ENCODE measurements around the gene RAB24.

RAB24 gene

GRCh38 chr5:177270653-177271052 is 32.9 kb downstream of the RAB24 start:
- TF ChIP-seq SIN3A (IDR thresholded peaks at IDR 0.05; ENCODE audit: borderline replicate concordance, insufficient read depth, low read length) = no peak
- no peak for TF ChIP-seq POLR2AphosphoS5 (IDR thresholded peaks at IDR 0.05; ENCODE audit: low read depth, low read length)
- TF ChIP-seq TAF1 (IDR thresholded peaks at IDR 0.05; ENCODE audit: borderline replicate concordance, insufficient read depth, low read length) = no peak
- no peak for TF ChIP-seq FOXP2 (optimal IDR thresholded peaks at IDR 0.05; ENCODE audit: borderline replicate concordance, extremely low read depth, extremely low read length, insufficient read depth)
- no peak for TF ChIP-seq REST (IDR thresholded peaks at IDR 0.05; ENCODE audit: insufficient read depth in 1 of 2, low read depth in 2 of 2, low read length in 2 of 2)

GRCh38 chr5:177269976-177270375 is 33.5 kb downstream of the RAB24 start:
- TF ChIP-seq POLR2AphosphoS5 (IDR thresholded peaks at IDR 0.05; ENCODE audit: low read depth, low read length) = no peak
- TF ChIP-seq TAF1 (IDR thresholded peaks at IDR 0.05; ENCODE audit: borderline replicate concordance, insufficient read depth, low read length) = no peak

GRCh38 chr5:177269232-177269895 is 34.2 kb downstream of the RAB24 start:
- no peak for TF ChIP-seq SIN3A (IDR thresholded peaks at IDR 0.05; ENCODE audit: borderline replicate concordance, insufficient read depth, low read length)
- no peak for TF ChIP-seq REST (IDR thresholded peaks at IDR 0.05; ENCODE audit: insufficient read depth in 1 of 2, low read depth in 2 of 2, low read length in 2 of 2)
- no peak for TF ChIP-seq POLR2AphosphoS5 (IDR thresholded peaks at IDR 0.05; ENCODE audit: low read depth, low read length)
- no peak for TF ChIP-seq FOXP2 (optimal IDR thresholded peaks at IDR 0.05; ENCODE audit: borderline replicate concordance, extremely low read depth, extremely low read length, insufficient read depth)
- no peak for TF ChIP-seq TAF1 (IDR thresholded peaks at IDR 0.05; ENCODE audit: borderline replicate concordance, insufficient read depth, low read length)

- no peak for TF ChIP-seq TAF1 (IDR thresholded peaks at IDR 0.05; ENCODE audit: borderline replicate concordance, insufficient read depth, low read length)
- no peak for TF ChIP-seq REST (IDR thresholded peaks at IDR 0.05; ENCODE audit: insufficient read depth in 1 of 2, low read depth in 2 of 2, low read length in 2 of 2)
- no peak for TF ChIP-seq FOXP2 (optimal IDR thresholded peaks at IDR 0.05; ENCODE audit: borderline replicate concordance, extremely low read depth, extremely low read length, insufficient read depth)
- TF ChIP-seq POLR2AphosphoS5 (IDR thresholded peaks at IDR 0.05; ENCODE audit: low read depth, low read length) = no peak
- no peak for TF ChIP-seq SIN3A (IDR thresholded peaks at IDR 0.05; ENCODE audit: borderline replicate concordance, insufficient read depth, low read length)
These were observed 38.1 kb downstream of the RAB24 start for GRCh38 chr5:177265395-177265794.

- TF ChIP-seq SIN3A (IDR thresholded peaks at IDR 0.05; ENCODE audit: borderline replicate concordance, insufficient read depth, low read length) = no peak
- TF ChIP-seq POLR2AphosphoS5 (IDR thresholded peaks at IDR 0.05; ENCODE audit: low read depth, low read length) = no peak
- TF ChIP-seq FOXP2 (optimal IDR thresholded peaks at IDR 0.05; ENCODE audit: borderline replicate concordance, extremely low read depth, extremely low read length, insufficient read depth) = no peak
- TF ChIP-seq REST (IDR thresholded peaks at IDR 0.05; ENCODE audit: insufficient read depth in 1 of 2, low read depth in 2 of 2, low read length in 2 of 2) = no peak
- no peak for TF ChIP-seq TAF1 (IDR thresholded peaks at IDR 0.05; ENCODE audit: borderline replicate concordance, insufficient read depth, low read length)
These were observed 39.3 kb downstream of the RAB24 start for GRCh38 chr5:177264178-177264577.

Data from PFSK-1 (cell line).